NB4 (cell line): Measurements from ENCODE around the gene MFSD11.
"Not testable (repeated sequence)": the region's sequence is repeated elsewhere in the genome, so short reads cannot be mapped to it uniquely, and the experiment has no call there.

ENCODE experiments used
- MAX ChIP-seq: IDR thresholded peaks from 2 replicates; pipeline ENCODE4 v1.6.1; 2011; ENCODE audit warnings: low read depth, low read length
- MYC ChIP-seq: IDR thresholded peaks from 2 replicates; pipeline ENCODE4 v1.6.1; 2011; ENCODE audit warnings: low read depth, low read length
- POLR2A ChIP-seq: IDR thresholded peaks from 2 replicates; pipeline ENCODE4 v1.6.1; 2011; ENCODE audit warnings: mild to moderate bottlenecking; ENCODE audit not compliant: insufficient read length; ENCODE audit errors: extremely low read depth
- TF ChIP-seq, protein P1 (sequence below): IDR thresholded peaks from one replicate; pipeline ENCODE4 v1.5.1; 2012; ENCODE audit warnings: low read depth, low read length

- TF ChIP-seq, protein P1, sequence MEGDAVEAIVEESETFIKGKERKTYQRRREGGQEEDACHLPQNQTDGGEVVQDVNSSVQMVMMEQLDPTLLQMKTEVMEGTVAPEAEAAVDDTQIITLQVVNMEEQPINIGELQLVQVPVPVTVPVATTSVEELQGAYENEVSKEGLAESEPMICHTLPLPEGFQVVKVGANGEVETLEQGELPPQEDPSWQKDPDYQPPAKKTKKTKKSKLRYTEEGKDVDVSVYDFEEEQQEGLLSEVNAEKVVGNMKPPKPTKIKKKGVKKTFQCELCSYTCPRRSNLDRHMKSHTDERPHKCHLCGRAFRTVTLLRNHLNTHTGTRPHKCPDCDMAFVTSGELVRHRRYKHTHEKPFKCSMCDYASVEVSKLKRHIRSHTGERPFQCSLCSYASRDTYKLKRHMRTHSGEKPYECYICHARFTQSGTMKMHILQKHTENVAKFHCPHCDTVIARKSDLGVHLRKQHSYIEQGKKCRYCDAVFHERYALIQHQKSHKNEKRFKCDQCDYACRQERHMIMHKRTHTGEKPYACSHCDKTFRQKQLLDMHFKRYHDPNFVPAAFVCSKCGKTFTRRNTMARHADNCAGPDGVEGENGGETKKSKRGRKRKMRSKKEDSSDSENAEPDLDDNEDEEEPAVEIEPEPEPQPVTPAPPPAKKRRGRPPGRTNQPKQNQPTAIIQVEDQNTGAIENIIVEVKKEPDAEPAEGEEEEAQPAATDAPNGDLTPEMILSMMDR: not testable (repeated sequence)
- TF ChIP-seq POLR2A, MAX, MYC: not testable (repeated sequence)
Observed at GRCh38 chr17:76787866-76788265, 49.9 kb downstream of the MFSD11 start.
